H1 (cell line): ENCODE data around the gene NDUFS7. TPM values are rescaled to one million over a fixed set of nuclear protein-coding genes. Genes with fewer than 3 reads are reported as not detected.

Source experiments
- CTCF ChIA-PET: fragments of 300-600 bp; sonication (Branson Sonifier 250); formaldehyde crosslinking; loops from one replicate; lab custom pipeline; 2021; ENCODE audit not compliant: partially characterized antibody; lab: Charles Lee
- POLR2A ChIA-PET: fragments of 300-600 bp; sonication (Branson Sonifier 250); formaldehyde crosslinking; loops from one replicate; lab custom pipeline; 2021; ENCODE audit warnings: inconsistent platforms; ENCODE audit not compliant: partially characterized antibody; lab: Charles Lee
- DNase-seq, 2 experiments: peaks; one replicate each; pipeline versions ENCODE4 v3.0.0 to v3.0.0-alpha.2; 2010 to 2022; ENCODE audit warnings: low spot score in 2 of 2, low read depth in 1 of 2, mixed read lengths in 1 of 2
- FAIRE-seq: peaks from 2 replicates; lab custom pipeline; 2011; peaks lifted over from hg19 to GRCh38; lab: Jason Lieb, UNC
- H2AFZ ChIP-seq: 2 replicates; pipeline ENCODE4 v1.8.1; 2012; ENCODE audit warnings: low read length, inconsistent platforms
- H2AK5ac ChIP-seq: 2 replicates; pipeline ENCODE4 v1.6.1; 2013; ENCODE audit warnings: low read depth, low read length
- H2BK120ac ChIP-seq: replicated peaks from 2 replicates; pipeline ENCODE3; 2013; ENCODE audit warnings: low read depth, low read length, inconsistent platforms
- H2BK12ac ChIP-seq: 2 replicates; pipeline ENCODE4 v1.6.1; 2013; ENCODE audit warnings: low read depth, low read length
- H2BK15ac ChIP-seq: 2 replicates; pipeline ENCODE4 v1.6.1; 2013; ENCODE audit warnings: low read length
- H2BK20ac ChIP-seq: 2 replicates; pipeline ENCODE4 v1.6.1; 2013; ENCODE audit warnings: low read length
- H2BK5ac ChIP-seq: 2 replicates; pipeline ENCODE4 v1.6.1; 2013; ENCODE audit warnings: low read depth, low read length
- H3K14ac ChIP-seq: 2 replicates; pipeline ENCODE4 v1.6.1; 2013; ENCODE audit warnings: inconsistent platforms; ENCODE audit not compliant: insufficient read length
- H3K18ac ChIP-seq: 2 replicates; pipeline ENCODE4 v1.6.1; 2013; ENCODE audit warnings: low read length; ENCODE audit errors: extremely low read depth
- H3K23ac ChIP-seq: 2 replicates; pipeline ENCODE4 v1.6.1; 2013; ENCODE audit warnings: inconsistent platforms; ENCODE audit not compliant: insufficient read length
- H3K23me2 ChIP-seq: 2 replicates; pipeline ENCODE4 v1.6.1; 2013; ENCODE audit warnings: low read depth, low read length
- H3K27ac ChIP-seq: 2 replicates; pipeline ENCODE4 v1.6.1; 2011; ENCODE audit warnings: low read depth, low read length, inconsistent platforms
- H3K27me3 ChIP-seq, 4 experiments: replicated peaks in 1 of 4; 1 replicate in 1 of 4; 2 replicates in 3 of 4; pipeline versions ENCODE4 v1.6.1 to v1.8.1; 2011 to 2013; ENCODE audit warnings: low read length in 3 of 4, mild to moderate bottlenecking in 3 of 4, inconsistent platforms in 2 of 4, mixed read lengths in 2 of 4, moderate library complexity in 1 of 4; ENCODE audit not compliant: control insufficient read depth in 3 of 4, insufficient read depth in 3 of 4; ENCODE audit errors: extremely low read depth in 1 of 4
- H3K36me3 ChIP-seq, 4 experiments: 2 replicates each; pipeline versions ENCODE4 v1.6.1 to v1.8.1; 2011 to 2013; ENCODE audit warnings: mild to moderate bottlenecking in 4 of 4, low read length in 3 of 4, moderate library complexity in 2 of 4, control low read depth in 1 of 4, inconsistent platforms in 1 of 4; ENCODE audit not compliant: insufficient read depth in 4 of 4, control insufficient read depth in 2 of 4
- H3K4ac ChIP-seq: replicated peaks from 2 replicates; pipeline ENCODE3; 2013; ENCODE audit warnings: low read length, low read depth, mixed read lengths, inconsistent platforms; ENCODE audit not compliant: insufficient read length
- H3K4me1 ChIP-seq, 4 experiments: replicated peaks in 1 of 4; 1 replicate in 1 of 4; 2 replicates in 3 of 4; pipeline versions ENCODE4 v1.6.1 to v1.8.1; 2011 to 2013; ENCODE audit warnings: low read length in 3 of 4, inconsistent platforms in 2 of 4, mixed read lengths in 1 of 4; ENCODE audit not compliant: insufficient read depth in 4 of 4, control insufficient read depth in 3 of 4
- H3K4me2 ChIP-seq, 2 experiments: 2 replicates each; pipeline versions ENCODE4 v1.6.1 to v1.8.1; 2011 to 2013; ENCODE audit warnings: low read depth in 2 of 2, low read length in 2 of 2, control low read depth in 1 of 2, inconsistent platforms in 1 of 2, mild to moderate bottlenecking in 1 of 2; ENCODE audit not compliant: insufficient read depth in 1 of 2
- H3K4me3 ChIP-seq, 4 experiments: fragments of 200-600, 300-600 bp in 1 of 4; sonication (generic), shearing (Covaris generic), sonication (Bioruptor Twin) in 1 of 4; 2 replicates each; pipeline versions ENCODE4 v1.5.1 to v1.8.1; 2011 to 2016; ENCODE audit warnings: low read length in 4 of 4, low read depth in 3 of 4, control low read depth in 2 of 4, inconsistent platforms in 2 of 4, mild to moderate bottlenecking in 2 of 4, mixed read lengths in 1 of 4, moderate library complexity in 1 of 4; ENCODE audit not compliant: insufficient read depth in 2 of 4; ENCODE audit errors: extremely low read depth in 1 of 4
- H3K56ac ChIP-seq: replicated peaks from 2 replicates; pipeline ENCODE3; 2013; ENCODE audit warnings: low read depth, mild to moderate bottlenecking, mixed read lengths, low read length, inconsistent platforms; ENCODE audit not compliant: insufficient read length
- H3K79me1 ChIP-seq: 2 replicates; pipeline ENCODE4 v1.6.1; 2013; ENCODE audit warnings: low read depth, low read length, control low read depth
- H3K79me2 ChIP-seq, 2 experiments: 2 replicates each; pipeline versions ENCODE4 v1.6.1 to v1.8.1; 2012 to 2013; ENCODE audit warnings: low read length in 2 of 2, mild to moderate bottlenecking in 2 of 2, inconsistent platforms in 1 of 2; ENCODE audit not compliant: insufficient read depth in 2 of 2, control insufficient read depth in 1 of 2
- H3K9ac ChIP-seq, 4 experiments: replicated peaks in 1 of 4; 1 replicate in 1 of 4; 2 replicates in 3 of 4; pipeline versions ENCODE4 v1.6.1 to v1.8.1; 2011 to 2013; ENCODE audit warnings: low read depth in 3 of 4, low read length in 3 of 4, control low read depth in 2 of 4, mild to moderate bottlenecking in 2 of 4, moderate library complexity in 2 of 4, inconsistent platforms in 1 of 4; ENCODE audit errors: extremely low read depth in 1 of 4
- H3K9me3 ChIP-seq, 2 experiments: 2 replicates each; pipeline versions ENCODE4 v1.6.1 to v1.8.1; 2012 to 2013; ENCODE audit warnings: mild to moderate bottlenecking in 2 of 2, moderate library complexity in 2 of 2, control low read depth in 1 of 2, inconsistent platforms in 1 of 2, low read depth in 1 of 2, low read length in 1 of 2, mixed read lengths in 1 of 2; ENCODE audit not compliant: insufficient read depth in 2 of 2
- H4K20me1 ChIP-seq, 2 experiments: replicated peaks in 1 of 2; 2 replicates each; pipeline versions ENCODE3 to v1.8.1; 2011 to 2013; ENCODE audit warnings: inconsistent platforms in 2 of 2, low read length in 2 of 2, mild to moderate bottlenecking in 1 of 2; ENCODE audit not compliant: insufficient read depth in 2 of 2, control insufficient read depth in 1 of 2
- H4K5ac ChIP-seq: 2 replicates; pipeline ENCODE4 v1.6.1; 2013; ENCODE audit warnings: low read length, low read depth, mixed read lengths, inconsistent platforms; ENCODE audit not compliant: insufficient read length
- H4K8ac ChIP-seq: 2 replicates; pipeline ENCODE4 v1.8.0; 2013; ENCODE audit warnings: mild to moderate bottlenecking, moderate library complexity, low read length, inconsistent platforms; ENCODE audit not compliant: insufficient read depth; ENCODE audit errors: extremely low read depth
- H4K91ac ChIP-seq: replicated peaks from 2 replicates; pipeline ENCODE3; 2013; ENCODE audit warnings: low read length, mixed read lengths, inconsistent platforms; ENCODE audit not compliant: insufficient read length
- ATF3 ChIP-seq: IDR thresholded peaks from 2 replicates; pipeline ENCODE4 v1.6.1; 2011; ENCODE audit warnings: low read depth, mild to moderate bottlenecking, low read length; ENCODE audit not compliant: insufficient read depth
- JUN ChIP-seq: IDR thresholded peaks from 2 replicates; pipeline ENCODE4 v1.6.1; 2011; ENCODE audit warnings: low read depth, mild to moderate bottlenecking, improper control_type of control experiment, low read length
- KDM1A ChIP-seq: fragments of 200-600, 300-600 bp; sonication (generic); IDR thresholded peaks from 2 replicates; pipeline ENCODE4 v1.7.1; 2016; ENCODE audit warnings: mild to moderate bottlenecking, low read length, borderline replicate concordance
- KDM4A ChIP-seq: IDR thresholded peaks from one replicate; pipeline ENCODE4 v1.7.1; 2012; ENCODE audit warnings: low read depth, mild to moderate bottlenecking, moderate library complexity, low read length, inconsistent platforms; ENCODE audit not compliant: severe bottlenecking
- NRF1 ChIP-seq: IDR thresholded peaks from 2 replicates; pipeline ENCODE4 v1.6.1; 2011; ENCODE audit warnings: mild to moderate bottlenecking, low read depth, low read length, improper control_type of control experiment
- RXRA ChIP-seq: IDR thresholded peaks from 2 replicates; pipeline ENCODE4 v1.6.1; 2011; ENCODE audit warnings: low read depth, mild to moderate bottlenecking, low read length, moderate library complexity; ENCODE audit not compliant: insufficient read depth
- SIRT6 ChIP-seq: IDR thresholded peaks from one replicate; pipeline ENCODE4 v1.7.1; 2012; ENCODE audit warnings: low read length, inconsistent platforms
- SP1 ChIP-seq: IDR thresholded peaks from 2 replicates; pipeline ENCODE4 v1.6.1; 2011; ENCODE audit warnings: low read depth, low read length
- SRF ChIP-seq: IDR thresholded peaks from 2 replicates; pipeline ENCODE4 v1.6.1; 2011; ENCODE audit warnings: mild to moderate bottlenecking, low read depth, low read length, moderate library complexity
- ZNF274 ChIP-seq: IDR thresholded peaks from 2 replicates; pipeline ENCODE4 v1.7.0; 2012; ENCODE audit warnings: low read length, borderline replicate concordance; ENCODE audit errors: extremely low read depth
- WGBS, 2 experiments: shearing (Covaris generic) in 1 of 2; methylation state at CpG; one replicate each; pipeline versions ENCODE4 v1.1.6 to v1.1.7; 2013 to 2015; ENCODE audit warnings: low lambda C conversion rate in 2 of 2, mixed read lengths in 2 of 2, inconsistent platforms in 1 of 2, low coverage in 1 of 2, missing lambda C conversion rate in 1 of 2; ENCODE audit not compliant: insufficient replicate concordance in 2 of 2, insufficient coverage in 1 of 2, insufficient read length in 1 of 2; ENCODE audit errors: extremely low coverage in 1 of 2, missing lambda C conversion rate in 1 of 2; 5-methylcytosine and 5-hydroxymethylcytosine counted together
- polyA plus RNA-seq, 7 experiments: library from polyadenylated mRNA; depleted of rRNA in 3 of 7; stranded (reverse) in 5 of 7; unstranded in 2 of 7; fragments of >200 nt in 5 of 7; fragments of 200-250 nt in 2 of 7; gene quantifications; 1 replicate in 5 of 7; 2 replicates in 1 of 7; 4 replicates in 1 of 7; pipeline versions ENCODE4 v1.2.1 to v1.2.3, GENCODE V29; 2011 to 2013; ENCODE audit warnings: missing spikeins in 2 of 7, mixed read lengths in 2 of 7
- total RNA-seq: library from RNA; stranded (reverse); fragmentation: NEBNext Ultra II Directional; extraction: Animal tissue kit (Norgen Biotek cat#: 25700); gene quantifications from 2 replicates; pipeline ENCODE4 v1.2.1, GENCODE V29; 2021

Gene NDUFS7
- total and polyA plus RNA-seq, 2 of the 8 experiments (the other 6 are each of a cell fraction or from before 2014, with no cell fraction given), result 78.1 to 309 TPM

GRCh38 chr19:1438035-1438932 is 54.6 kb downstream of the NDUFS7 start, which contains the start of gene RPS15:
Gene RPS15, plus strand, starts transcription at chr19:1438396. Its CDS starts 30 bp downstream, at chr19:1438426.
- peak within 1 kb of the TSS; percentile 72 to 97 (median 90) for H3K4me3 ChIP-seq
- H3K9ac ChIP-seq, result peak within 1 kb of the TSS; percentile 91 to 99 (median 96)
- peaks cover 23 to 31% of the 10 kb centered on the region in 2 experiments for H4K20me1 ChIP-seq
- ChIA-PET POLR2A (interaction anchor here (0.6 to 7.6 kb wide), 19 partner anchors 12 to 194 kb away, joined by 3 to 109 read pairs (median 3); partner anchors contain the start of genes APC2 and REEP6), CTCF (interaction anchor here (0.6 to 2.0 kb wide), 4 partner anchors 13 to 66 kb away, joined by 3 to 6 read pairs (median 4); no protein-coding TSS in a partner anchor)
- WGBS, 2 experiments, result 3% methylated on average over 85 of the region's 100 CpGs; no CpG with 5 or more reads in 1 of the 2 experiments
- H3K4me2 ChIP-seq, result peak within 1 kb of the TSS; percentile 74 to 75
- DNase-seq, result peak; percentile 90 to 97
- no peak within 1 kb of the TSS for H2BK20ac ChIP-seq
- no peaks in the 10 kb centered on the region for H3K9me3 ChIP-seq
- peak within 1 kb of the TSS; percentile 79 for H4K5ac ChIP-seq
- no peaks in the 10 kb centered on the region for H3K27me3 ChIP-seq
- H3K4ac ChIP-seq, result peak within 1 kb of the TSS; percentile 98
- H2BK15ac ChIP-seq, result no peak within 1 kb of the TSS
- H2BK12ac ChIP-seq, result no peak within 1 kb of the TSS
- H3K23me2 ChIP-seq, result peaks cover 3% of the 10 kb centered on the region; the same call in 1 of the 2 replicates
- H4K91ac ChIP-seq, result peak within 1 kb of the TSS; percentile 91
- no peak within 1 kb of the TSS for H3K23ac ChIP-seq
- peak within 1 kb of the TSS; percentile 87 for H3K18ac ChIP-seq
- peaks cover 29 to 54% (median 39%) of the 10 kb centered on the region in 4 experiments for H3K36me3 ChIP-seq
- H3K79me1 ChIP-seq, result peaks cover 4% of the 10 kb centered on the region
- H2AFZ ChIP-seq, result no peak within 1 kb of the TSS
- peaks cover 0 to 5% (median 4%) of the 10 kb centered on the region in 4 experiments; a peak in 4 of 7 replicates for H3K4me1 ChIP-seq
- peak within 1 kb of the TSS; percentile 95 for H2BK5ac ChIP-seq
- peak within 1 kb of the TSS; percentile 77 for H3K56ac ChIP-seq
- H2AK5ac ChIP-seq, result no peak within 1 kb of the TSS; the same call in 1 of the 2 replicates
- FAIRE-seq, result no peak
- H4K8ac ChIP-seq, result peak within 1 kb of the TSS; percentile 100
- peaks cover 2 to 24% of the 10 kb centered on the region in 2 experiments; a peak in 3 of 4 replicates for H3K79me2 ChIP-seq
- H3K27ac ChIP-seq, result peak within 1 kb of the TSS; percentile 96
- no peak within 1 kb of the TSS for H2BK120ac ChIP-seq
- no peak within 1 kb of the TSS for H3K14ac ChIP-seq
- TF ChIP-seq ATF3 (no peak), SP1 (peak; percentile 63), RXRA (no peak), NRF1 (peak; percentile 33; the same call in 1 of the 2 replicates), KDM4A (peak; percentile 59), SIRT6 (no peak), KDM1A (no peak), JUN (no peak), ZNF274 (no peak), SRF (no peak)
